ENCODE data around the gene CGNL1.

CGNL1 gene

GRCh38 chr15:57477736-57478522 is 101.6 kb downstream of the CGNL1 start:
- POLR2A ChIA-PET, result no interaction called here
- CTCF ChIA-PET, result interaction anchor here (1.2 to 1.3 kb wide), 2 partner anchors 12 to 50 kb away, joined by 3 read pairs; no protein-coding TSS in a partner anchor
- DNase-seq (ENCODE audit: extremely low spot score), result no peak
- TF ChIP-seq CTCF (IDR thresholded peaks at IDR 0.05; ENCODE audit: control extremely low read depth, extremely low read depth, low read depth, missing control alignments), result no peak

- ChIA-PET CTCF (interaction anchor here (1.2 to 1.3 kb wide), 3 partner anchors 11 to 63 kb away, joined by 3 read pairs; no protein-coding TSS in a partner anchor), POLR2A (no interaction called here)
- TF ChIP-seq CTCF (IDR thresholded peaks at IDR 0.05; ENCODE audit: control extremely low read depth, extremely low read depth, low read depth, missing control alignments), result no peak
- no peak for DNase-seq (ENCODE audit: extremely low spot score)
Observed at GRCh38 chr15:57479005-57479404, 102.7 kb downstream of the CGNL1 start.

GRCh38 chr15:57481038-57481705 is 104.9 kb downstream of the CGNL1 start:
- no peak for TF ChIP-seq CTCF (IDR thresholded peaks at IDR 0.05; ENCODE audit: control extremely low read depth, extremely low read depth, low read depth, missing control alignments)
- CTCF ChIA-PET, result no interaction called here
- DNase-seq (ENCODE audit: extremely low spot score), result no peak
- POLR2A ChIA-PET, result no interaction called here

- ChIA-PET CTCF (no interaction called here), POLR2A (no interaction called here)
- TF ChIP-seq CTCF (IDR thresholded peaks at IDR 0.05; ENCODE audit: control extremely low read depth, extremely low read depth, low read depth, missing control alignments), result no peak
- DNase-seq (ENCODE audit: extremely low spot score), result no peak
Observed at GRCh38 chr15:57485869-57486268, 109.6 kb downstream of the CGNL1 start.

GRCh38 chr15:57486833-57487232 is 110.5 kb downstream of the CGNL1 start:
- no peak for DNase-seq (ENCODE audit: extremely low spot score)
- TF ChIP-seq CTCF (IDR thresholded peaks at IDR 0.05; ENCODE audit: control extremely low read depth, extremely low read depth, low read depth, missing control alignments), result no peak
- ChIA-PET CTCF (no interaction called here), POLR2A (no interaction called here)

GRCh38 chr15:57489122-57489521 is 112.8 kb downstream of the CGNL1 start:
- DNase-seq (ENCODE audit: extremely low spot score), result no peak
- no peak for TF ChIP-seq CTCF (IDR thresholded peaks at IDR 0.05; ENCODE audit: control extremely low read depth, extremely low read depth, low read depth, missing control alignments)
- POLR2A ChIA-PET, result no interaction called here
- CTCF ChIA-PET, result interaction anchor here (0.6 to 1.4 kb wide), 4 partner anchors 9 to 53 kb away, joined by 3 to 4 read pairs (median 3); no protein-coding TSS in a partner anchor
